AML-193 (cell line): ENCODE results near the gene ANKMY1.
A peak's percentile ranks its signal among the peaks of the same experiment; 100 is the strongest.
"Not testable (repeated sequence)": the region's sequence is repeated elsewhere in the genome, so short reads cannot be mapped to it uniquely, and the experiment has no call there.

Experiments used
- DNase-seq, 2 experiments: peaks; one replicate each; lab custom pipeline; 2025; lab: John Stamatoyannopoulos, UW

The ANKMY1 gene

DNA sequence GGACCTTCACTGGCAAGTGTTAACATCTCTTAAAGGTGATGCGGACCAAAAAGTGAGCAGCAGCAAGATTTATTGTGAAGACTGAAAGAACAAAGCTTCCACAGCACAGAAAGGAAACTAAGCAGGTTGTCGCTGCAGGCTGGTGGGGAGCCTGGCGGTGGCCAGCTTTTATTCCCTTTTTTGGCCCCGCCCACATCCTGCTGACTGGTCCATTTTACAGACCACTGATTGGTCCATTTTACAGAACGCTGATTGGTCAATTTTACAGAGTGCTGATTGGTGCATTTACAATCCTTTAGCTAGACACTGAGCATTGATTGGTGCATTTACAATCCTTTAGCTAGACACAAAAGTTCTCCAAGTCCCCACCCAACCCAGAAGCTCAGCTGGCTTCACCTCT is 35.9 kb downstream of the ANKMY1 start:
- DNase-seq: not testable (repeated sequence)

DNA sequence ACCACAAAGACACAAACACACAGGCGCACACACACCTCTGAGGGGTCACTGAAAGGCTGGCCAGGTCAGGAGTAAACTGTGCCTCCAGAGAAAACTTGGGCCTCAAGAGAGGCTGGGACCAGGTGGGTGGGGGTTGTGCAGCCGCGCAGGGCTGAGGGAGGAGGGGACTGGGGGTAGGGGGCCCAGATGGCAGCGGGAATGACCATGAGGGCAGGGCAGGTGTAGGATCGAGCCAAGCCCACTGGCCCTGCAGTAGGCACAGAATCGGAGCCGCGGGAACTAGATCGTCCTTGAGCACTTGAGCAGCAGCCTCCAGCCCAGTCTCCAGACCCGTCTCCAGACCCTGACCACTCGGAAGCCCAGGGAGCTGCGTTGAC is 36.8 kb downstream of the ANKMY1 start:
- DNase-seq: no peak

DNA sequence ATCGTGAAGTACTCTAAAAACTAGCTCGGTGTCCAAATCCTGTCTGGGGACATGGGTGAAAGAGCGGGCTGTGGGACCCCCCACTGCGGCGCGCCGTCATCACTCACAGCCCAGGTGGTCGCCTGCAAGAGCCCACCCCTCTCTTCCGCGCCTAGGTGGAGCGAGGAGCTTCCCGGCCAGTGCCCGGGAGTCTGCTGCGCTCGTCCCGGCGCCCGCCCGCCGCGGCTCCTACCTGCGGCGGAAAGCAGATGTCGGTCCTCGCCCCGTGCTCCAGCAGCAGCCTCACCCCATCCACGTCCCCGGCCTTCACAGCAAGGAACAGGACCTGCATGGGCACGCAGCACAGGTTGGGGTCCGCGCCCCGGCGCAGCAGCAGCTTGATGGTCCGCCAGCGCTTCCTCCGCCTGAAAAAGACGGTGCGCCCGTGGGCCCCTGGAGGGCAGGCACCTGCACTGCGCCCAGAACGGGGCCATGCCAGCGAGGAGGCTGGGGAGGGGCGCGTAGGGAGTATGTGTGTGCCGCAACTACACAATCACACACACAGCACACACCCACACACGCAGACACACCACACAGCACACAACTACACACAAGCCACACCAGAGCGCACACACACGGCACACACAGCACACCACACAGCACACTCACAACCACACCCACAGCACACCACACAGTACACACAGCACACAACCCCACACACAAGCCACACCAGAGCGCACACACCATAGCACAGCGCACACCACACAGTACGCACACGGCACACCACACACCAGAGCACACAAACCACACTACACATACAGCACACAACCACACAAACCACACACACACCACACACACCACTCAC is 37.4 kb downstream of the ANKMY1 start:
- no peak for DNase-seq

- no peak for DNase-seq
Measured at GRCh38 chr2:240519396-240520129, 38.2 kb downstream of the ANKMY1 start.

GRCh38 chr2:240518981-240519380 is 38.8 kb downstream of the ANKMY1 start:
- DNase-seq: no peak

GRCh38 chr2:240517342-240517741 is 40.4 kb downstream of the ANKMY1 start:
- no peak for DNase-seq

- DNase-seq: no peak
Measured at GRCh38 chr2:240514631-240515030, 43.2 kb downstream of the ANKMY1 start.

DNA sequence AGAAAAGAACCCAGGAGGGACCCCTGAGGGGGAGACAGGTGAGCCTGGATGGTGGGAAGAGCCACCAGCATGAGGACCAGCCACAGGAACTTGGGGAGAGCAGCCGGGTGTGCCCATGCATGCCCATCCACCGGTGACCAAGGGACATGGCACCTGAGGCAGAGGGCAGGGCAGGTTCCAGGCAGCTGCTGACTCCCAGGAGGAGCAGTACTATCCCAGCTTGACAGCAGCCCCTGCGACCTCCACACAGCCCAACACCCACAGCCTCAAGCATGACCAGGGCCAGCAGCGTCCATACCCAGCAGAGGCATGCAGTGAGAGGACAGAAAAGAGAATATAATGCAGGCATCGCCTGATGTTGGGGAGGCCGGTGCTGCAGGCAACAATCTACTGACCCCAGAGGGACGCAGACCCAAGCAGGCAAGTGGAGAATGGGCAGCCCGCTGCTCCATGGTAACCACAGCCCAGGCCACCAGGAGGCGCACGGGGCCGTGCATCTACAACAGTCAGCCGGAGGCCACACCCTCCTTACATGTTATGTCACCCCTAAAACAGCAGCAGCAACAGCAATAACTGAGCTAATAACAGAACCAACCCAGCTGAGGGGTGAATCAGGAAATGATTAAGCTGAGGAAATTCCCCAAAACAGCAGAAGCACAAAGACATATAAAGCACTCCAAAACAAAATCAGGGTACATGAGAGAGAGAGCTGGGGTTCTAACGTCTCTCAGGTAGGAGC is 44.1 kb downstream of the ANKMY1 start:
- DNase-seq: peak; percentile 69 to 72

DNA sequence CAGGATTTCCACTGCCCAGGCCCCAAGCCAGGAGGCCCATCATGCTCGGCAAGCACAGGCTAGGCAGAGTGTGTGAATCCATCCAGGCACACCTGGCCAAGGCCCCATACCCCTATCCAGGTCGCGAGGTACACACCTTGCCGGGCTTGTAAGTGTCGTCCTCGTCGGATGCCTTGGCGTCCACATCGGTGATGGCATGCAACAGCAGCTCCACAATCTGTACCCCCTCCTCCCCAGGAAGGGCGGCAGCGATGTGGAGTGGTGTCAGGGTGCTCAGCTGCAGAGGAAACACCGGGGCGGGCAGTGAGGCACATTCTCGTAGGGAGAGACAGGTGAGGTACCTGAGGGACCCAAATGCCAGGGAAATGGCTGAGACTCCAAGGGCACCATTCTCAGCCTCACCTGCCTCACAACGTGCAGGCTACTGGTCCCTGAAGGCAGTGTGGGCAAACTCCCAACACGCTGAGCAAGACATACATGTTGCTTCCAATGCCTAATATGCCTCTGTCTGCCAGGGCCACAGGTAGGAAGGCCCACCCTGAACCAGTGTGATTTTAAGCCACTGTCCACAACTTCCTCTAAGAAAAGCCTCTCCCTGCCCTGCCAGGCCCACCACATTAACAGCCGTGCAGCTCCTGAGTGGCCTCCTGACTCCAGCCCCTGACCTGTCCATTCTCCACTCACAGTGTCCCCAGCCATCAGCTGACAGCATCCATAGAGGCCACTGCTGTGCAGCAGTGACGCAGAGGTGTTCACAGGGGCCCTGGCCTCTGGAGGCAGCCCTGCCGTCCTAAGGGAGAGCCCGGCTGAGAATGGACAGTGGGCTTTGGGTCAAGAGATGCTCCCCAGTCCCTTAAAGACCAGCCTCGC is 44.9 kb downstream of the ANKMY1 start:
- DNase-seq: no peak

- DNase-seq: no peak
Measured at GRCh38 chr2:240512109-240512485, 45.7 kb downstream of the ANKMY1 start.

DNA sequence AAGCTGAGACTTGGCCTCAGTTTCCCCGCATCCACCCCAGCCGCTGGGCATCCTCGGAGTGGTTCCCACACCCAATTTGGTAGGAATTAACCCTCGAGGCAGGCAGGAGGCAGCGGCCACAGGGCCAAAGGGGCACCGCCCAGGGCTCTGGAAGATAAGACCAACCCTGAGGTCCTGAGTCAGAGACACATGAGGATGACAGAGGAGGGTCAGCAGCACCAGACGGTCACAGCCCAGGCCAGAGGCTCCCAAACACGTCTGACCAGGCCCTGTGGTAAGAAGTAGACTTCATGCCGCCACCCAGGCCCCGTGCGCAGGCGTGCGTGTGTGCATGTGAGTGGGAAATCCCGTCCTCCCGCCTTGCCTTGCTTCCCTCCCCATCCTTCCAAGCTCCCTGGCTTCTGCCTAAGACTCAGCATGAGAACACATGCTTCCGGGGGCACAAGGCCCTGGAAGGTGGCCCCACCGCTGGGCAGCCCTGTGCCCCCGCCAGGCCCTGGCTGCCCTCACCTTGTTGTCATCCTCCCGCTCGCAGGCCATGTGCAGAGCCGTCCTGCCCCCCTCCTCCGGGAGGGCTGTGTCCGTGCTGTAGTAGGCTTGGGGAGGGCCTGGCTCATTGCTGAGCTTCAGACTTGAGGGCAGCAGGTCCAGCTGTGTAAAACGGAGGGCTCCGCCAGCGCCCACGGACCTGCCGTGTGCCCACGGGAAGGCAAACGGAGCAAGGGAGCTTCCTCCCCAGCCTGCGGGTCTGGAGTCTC is 46.3 kb downstream of the ANKMY1 start:
- DNase-seq: no peak

- no peak for DNase-seq
Measured at GRCh38 chr2:240510513-240511210, 47.1 kb downstream of the ANKMY1 start.

DNA sequence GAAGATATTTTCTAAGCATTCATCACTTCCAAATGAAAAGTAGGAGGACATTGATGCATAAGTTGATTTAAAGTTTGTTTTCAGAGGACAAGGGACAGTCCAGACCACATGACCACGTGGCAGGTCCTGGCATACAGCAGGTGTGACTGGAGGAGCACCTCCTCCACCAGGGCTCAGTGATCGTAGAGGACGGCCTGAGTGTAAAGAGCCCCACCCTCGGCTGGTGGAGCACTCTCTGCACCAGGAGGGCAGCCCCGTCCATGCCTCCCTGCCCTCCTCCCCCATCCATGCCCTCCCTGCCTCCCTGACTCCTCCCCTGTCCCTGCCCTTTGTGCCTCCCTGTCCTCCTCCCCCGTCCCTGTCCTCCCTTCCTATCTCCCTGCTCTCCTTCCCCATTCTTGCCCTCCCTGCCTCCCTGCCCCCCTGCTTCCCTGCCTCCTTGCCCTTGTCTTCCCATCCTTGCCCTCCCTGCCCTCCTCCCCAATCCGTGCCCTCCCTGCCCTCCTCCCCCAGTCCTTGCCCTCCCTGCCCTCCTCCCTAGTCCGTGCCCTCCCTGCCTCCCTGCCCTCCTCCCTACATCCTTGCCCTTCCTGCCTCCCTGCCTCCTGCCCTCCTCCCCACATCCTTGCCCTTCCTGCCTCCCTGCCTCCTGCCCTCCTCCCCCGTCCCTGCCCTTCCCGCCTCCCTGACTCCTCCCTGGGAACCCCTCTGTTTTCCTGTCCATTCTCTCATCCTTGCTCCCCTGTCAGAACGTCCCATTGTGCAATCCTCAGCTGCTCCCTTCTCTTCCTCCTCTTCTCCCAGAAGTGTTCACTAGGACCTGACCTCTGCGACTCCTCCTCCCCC is 47.9 kb downstream of the ANKMY1 start:
- DNase-seq: no peak

GRCh38 chr2:240508832-240509545 is 48.8 kb downstream of the ANKMY1 start:
- DNase-seq: no peak

DNA sequence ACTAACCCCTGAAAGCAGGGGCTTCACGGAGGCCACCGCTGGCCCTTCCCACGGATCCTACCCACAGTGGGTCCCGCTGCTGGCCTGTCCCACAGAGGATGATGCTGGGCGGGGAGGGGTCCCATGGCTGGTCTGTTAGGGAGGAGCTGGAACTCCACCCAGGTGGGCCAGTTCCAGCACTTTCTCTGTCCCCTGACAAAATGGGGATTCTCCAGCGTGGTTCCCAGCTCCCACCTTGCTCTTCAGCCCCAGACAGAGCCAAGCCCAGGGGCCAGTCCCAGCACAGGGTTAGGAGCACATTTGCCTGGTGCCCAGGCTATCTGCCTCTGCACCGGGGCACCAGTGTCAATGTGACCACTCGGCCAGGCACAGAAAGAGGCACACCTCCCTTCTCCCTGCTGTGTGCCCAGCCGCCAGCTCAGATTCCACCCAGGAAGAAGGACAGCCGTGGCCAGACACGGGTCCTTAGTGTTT is 50.0 kb downstream of the ANKMY1 start:
- no peak for DNase-seq

GRCh38 chr2:240507060-240507777 is 50.6 kb downstream of the ANKMY1 start:
- DNase-seq: no peak

- DNase-seq: no peak
Measured at GRCh38 chr2:240506406-240507059, 51.3 kb downstream of the ANKMY1 start.
